ENCODE data around the gene TMEM150B. TPM values are rescaled to one million over a fixed set of nuclear protein-coding genes. Genes with fewer than 3 reads are reported as not detected.

TMEM150B gene
- total and polyA plus RNA-seq, 2 of the 4 experiments (the other 2 are of a cell fraction), result not detected

- CTCF ChIA-PET, result no interaction called here
- WGBS, 2 experiments (ENCODE audit: extremely low coverage in 2 of 2, insufficient read length in 1 of 2), result 95% methylated on average over 4 of the region's 14 CpGs; no CpG with 5 or more reads in 1 of the 2 experiments
Observed at GRCh38 chr19:55304980-55305379, 20.2 kb downstream of the TMEM150B start.

More at GRCh38 chr19:55304980-55305379, 20.2 kb downstream of the TMEM150B start:
- H4K20me1 ChIP-seq (ENCODE audit: insufficient read depth, low read length), result no peaks in the 10 kb centered on the region
- dilution Hi-C loops (cut with HindIII; ENCODE audit: low sequenced_read_pairs, unreplicated experiment) (no loop called here), in situ Hi-C loops (cut with MboI; ENCODE audit: low sequenced_read_pairs) (no loop called here), intact Hi-C loops (cut with micrococcal nuclease) (loop anchor here (5.0 kb wide), 1 partner anchor 82 kb away; the partner anchor contains the start of gene RPL28)
- BruUV-seq (replicated peaks), result no TSS peak
- no peak overlapping the region for H4K8ac ChIP-seq (ENCODE audit: low read depth in 2 of 2, low read length in 2 of 2)
- no peak for TF ChIP-seq BHLHE40 (IDR thresholded peaks at IDR 0.05; ENCODE audit: low read depth, low read length)
- TF ChIP-seq FOS (IDR thresholded peaks at IDR 0.05; ENCODE audit: low read depth, low read length), result no peak
- no peak for TF ChIP-seq ELK1 (IDR thresholded peaks at IDR 0.05; ENCODE audit: borderline replicate concordance, low read depth, low read length)
- no peak for TF ChIP-seq CHD1 (IDR thresholded peaks at IDR 0.05; ENCODE audit: low read depth, low read length)
- no peak for TF ChIP-seq SMC3 (IDR thresholded peaks at IDR 0.05; ENCODE audit: low read depth, low read length)
- TF ChIP-seq MAZ (IDR thresholded peaks at IDR 0.05; ENCODE audit: borderline replicate concordance, low read depth, low read length), result no peak
- no peak for TF ChIP-seq MAFK (IDR thresholded peaks at IDR 0.05; ENCODE audit: low read depth, low read length)
- no peak for TF ChIP-seq RFX5 (IDR thresholded peaks at IDR 0.05; ENCODE audit: low read depth, low read length)
- no peak overlapping the region for H2AK5ac ChIP-seq (ENCODE audit: low read depth, low read length)
- H3K27ac ChIP-seq (ENCODE audit: insufficient read depth, low read length), result no peak overlapping the region
- no peak overlapping the region for H2AFZ ChIP-seq (replicated peaks; ENCODE audit: low read length, poor library complexity)
- H2BK5ac ChIP-seq (ENCODE audit: low read depth, low read length, poor library complexity, severe bottlenecking), result no peak overlapping the region
- no peak overlapping the region for H3K9ac ChIP-seq (ENCODE audit: low read depth, low read length)
- no peak overlapping the region for H4K91ac ChIP-seq (ENCODE audit: insufficient read depth, low read depth, low read length)
- H3K56ac ChIP-seq (ENCODE audit: extremely low read depth, insufficient read depth, low read length), result no peak overlapping the region
- no peak overlapping the region for H2BK120ac ChIP-seq (ENCODE audit: low read depth, low read length)
- no peak overlapping the region for H3K14ac ChIP-seq (replicated peaks; ENCODE audit: low read depth, low read length)
- no peak overlapping the region for H3K18ac ChIP-seq (ENCODE audit: low read depth, low read length)
- no peaks in the 10 kb centered on the region; the same call in 1 of the 2 replicates for H3K9me3 ChIP-seq (ENCODE audit: control insufficient read depth, insufficient read depth, low read length)
- no peaks in the 10 kb centered on the region for H3K4me1 ChIP-seq (ENCODE audit: control insufficient read depth, insufficient read depth, low read length)
- H2BK15ac ChIP-seq (ENCODE audit: low read depth, low read length), result no peak overlapping the region
- DNase-seq, result no peak
- H3K27me3 ChIP-seq (ENCODE audit: control insufficient read depth, insufficient read depth, low read length), result no peaks in the 10 kb centered on the region
- ATAC-seq (ENCODE audit: low read depth), result no peak
- H3K23ac ChIP-seq (ENCODE audit: low read depth, low read length), result no peak overlapping the region
- no peaks in the 10 kb centered on the region for H3K9me1 ChIP-seq (ENCODE audit: insufficient read depth, low read length)
- peaks cover 48% of the 10 kb centered on the region for H3K36me3 ChIP-seq (ENCODE audit: control insufficient read depth, insufficient read depth, low read length)
- H3K79me1 ChIP-seq (ENCODE audit: low read depth in 1 of 2, low read length in 2 of 2), result no peaks in the 10 kb centered on the region
- POLR2A ChIA-PET (ENCODE audit: unreplicated experiment), result no interaction called here
- H2AK9ac ChIP-seq (replicated peaks; ENCODE audit: low read depth, low read length, poor library complexity), result no peak overlapping the region
- H3K4me3 ChIP-seq (ENCODE audit: insufficient read depth, low read depth, low read length), result no peak overlapping the region
- no peak overlapping the region for H4K5ac ChIP-seq (ENCODE audit: low read depth, low read length)
- H3K4ac ChIP-seq (ENCODE audit: low read depth, low read length), result no peak overlapping the region
- no peak overlapping the region for H2BK20ac ChIP-seq (ENCODE audit: low read depth, low read length)
- H3K4me2 ChIP-seq (ENCODE audit: low read depth, low read length), result no peak overlapping the region

Data from IMR-90 (cell line).